IPS-18c (cell line): ENCODE measurements around the gene KIF26B.

Experiments
- H3K4me3 ChIP-seq: 2 replicates; pipeline ENCODE4 v1.7.0; 2013; ENCODE audit warnings: low read depth, mild to moderate bottlenecking, low read length, moderate library complexity; ENCODE audit not compliant: insufficient read depth
- H3K9me3 ChIP-seq: one replicate; pipeline ENCODE4 v1.6.1; 2013; ENCODE audit warnings: mild to moderate bottlenecking, low read length, moderate library complexity; ENCODE audit not compliant: control insufficient read depth, insufficient read depth

The KIF26B gene

GRCh38 chr1:245270972-245271371 is 116.2 kb downstream of the KIF26B start:
- no peaks in the 10 kb centered on the region for H3K9me3 ChIP-seq

GRCh38 chr1:245272676-245273075 is 117.9 kb downstream of the KIF26B start:
- Histone ChIP-seq H3K4me3 (no peak overlapping the region), H3K9me3 (peaks cover 3% of the 10 kb centered on the region)

More at GRCh38 chr1:245270972-245271371, 116.2 kb downstream of the KIF26B start:
- H3K4me3 ChIP-seq: no peak overlapping the region

DNA sequence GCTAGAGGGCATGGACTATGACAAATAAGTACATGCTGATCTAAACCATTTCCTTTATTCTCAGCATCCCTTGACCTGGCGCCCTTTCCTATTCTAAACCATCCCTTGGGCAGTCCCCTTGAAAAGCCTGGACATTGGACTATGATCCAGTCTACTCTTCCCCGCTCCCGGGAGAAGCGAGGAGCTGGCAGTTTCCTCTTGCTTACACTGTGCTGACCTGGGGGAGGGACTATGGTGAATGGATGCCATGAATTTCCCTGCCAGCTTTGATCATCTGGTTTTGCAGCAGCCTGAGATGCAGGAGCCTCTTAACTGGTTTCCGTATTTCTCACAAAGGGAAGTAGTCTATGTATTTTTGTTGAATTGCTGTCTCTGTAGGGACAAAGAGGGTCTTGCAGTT is 121.7 kb downstream of the KIF26B start:
- Histone ChIP-seq H3K9me3 (peaks cover 3% of the 10 kb centered on the region), H3K4me3 (no peak overlapping the region)

GRCh38 chr1:245277276-245277675 is 122.5 kb downstream of the KIF26B start:
- Histone ChIP-seq H3K9me3 (peaks cover 3% of the 10 kb centered on the region), H3K4me3 (no peak overlapping the region)

DNA sequence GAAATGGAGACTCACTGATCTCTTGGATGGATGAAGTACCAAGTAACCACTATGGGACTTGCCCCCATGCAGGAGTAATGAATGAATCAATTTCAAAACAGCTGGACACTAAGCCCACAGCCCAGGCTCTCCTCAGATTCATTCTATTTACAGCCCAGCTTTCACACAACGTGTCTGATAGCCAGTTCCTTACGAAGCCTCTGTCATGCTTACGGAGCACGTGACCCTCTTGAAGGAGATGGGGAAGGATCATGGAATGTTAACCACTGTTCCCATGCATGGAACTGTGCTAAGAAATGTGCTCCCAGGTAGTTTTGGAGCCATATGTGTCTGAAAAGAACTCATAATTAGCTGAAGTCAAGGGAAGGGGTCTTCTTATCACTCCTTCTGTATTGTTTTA is 124.1 kb downstream of the KIF26B start:
- peaks cover 7% of the 10 kb centered on the region for H3K9me3 ChIP-seq
- H3K4me3 ChIP-seq: no peak overlapping the region

DNA sequence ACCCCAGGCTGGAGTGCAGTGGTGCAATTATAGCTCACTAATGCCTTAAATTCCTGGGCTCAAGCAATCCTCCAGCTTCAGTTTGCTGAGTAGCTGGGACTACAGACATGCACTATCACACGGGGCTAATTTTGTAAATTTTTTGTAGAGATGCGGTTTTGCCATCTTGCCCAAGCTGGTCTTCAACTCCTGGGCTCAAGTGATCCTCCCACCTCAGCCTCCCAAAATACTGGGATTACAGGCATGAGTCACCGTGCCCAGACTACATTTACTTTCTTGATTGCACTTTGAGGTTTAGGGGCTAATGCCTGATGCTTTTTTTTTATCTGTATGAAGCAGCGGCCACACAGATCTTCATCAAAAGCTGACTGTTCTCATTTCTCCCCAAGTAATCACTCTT is 124.6 kb downstream of the KIF26B start:
- peaks cover 7% of the 10 kb centered on the region for H3K9me3 ChIP-seq
- no peak overlapping the region for H3K4me3 ChIP-seq

GRCh38 chr1:245283001-245283400 is 128.2 kb downstream of the KIF26B start:
- no peak overlapping the region for H3K4me3 ChIP-seq
- H3K9me3 ChIP-seq: peaks cover 3% of the 10 kb centered on the region

- H3K9me3 ChIP-seq: peaks cover 3% of the 10 kb centered on the region
- no peak overlapping the region for H3K4me3 ChIP-seq
Measured at GRCh38 chr1:245285168-245285567, 130.4 kb downstream of the KIF26B start.

DNA sequence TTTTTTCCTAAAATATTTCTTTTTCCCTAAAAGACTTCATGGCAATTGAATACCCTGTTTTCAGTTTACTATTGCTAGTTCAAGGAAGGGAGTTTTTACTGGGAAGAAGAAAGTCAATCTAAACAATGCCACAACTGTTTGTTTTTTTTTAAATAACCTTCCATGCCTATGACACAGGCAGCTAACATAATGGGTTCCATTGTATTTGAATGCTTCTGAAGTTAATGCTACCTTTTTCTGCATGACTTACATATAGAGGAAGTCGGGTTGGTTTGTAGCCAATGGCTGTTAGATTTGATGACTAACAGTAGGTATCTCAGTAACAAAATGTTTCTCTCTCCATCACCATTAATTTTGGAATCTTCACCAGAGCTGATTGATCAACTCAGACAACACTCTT is 134.0 kb downstream of the KIF26B start:
- no peak overlapping the region for H3K4me3 ChIP-seq
- H3K9me3 ChIP-seq: no peaks in the 10 kb centered on the region

DNA sequence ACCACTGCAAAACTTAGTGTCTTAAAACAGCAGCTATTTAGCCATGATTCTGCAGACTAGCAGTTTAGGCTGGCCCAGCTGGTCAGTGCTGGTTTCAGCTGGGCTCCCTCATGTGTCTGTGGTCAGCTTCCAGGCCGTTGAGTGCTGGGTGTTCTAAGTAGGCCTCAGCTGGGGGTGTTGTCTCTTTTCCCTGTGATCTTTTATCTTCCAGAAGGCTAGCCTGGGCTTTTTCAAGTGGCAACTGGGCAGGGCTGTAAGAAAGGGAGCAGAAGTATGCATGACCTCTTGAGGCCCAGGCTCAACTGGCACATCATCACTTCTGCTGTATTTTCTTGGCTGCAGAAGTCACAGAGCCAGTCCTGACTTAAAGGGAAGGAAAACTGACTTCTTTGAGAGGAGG is 136.1 kb downstream of the KIF26B start:
- no peaks in the 10 kb centered on the region for H3K9me3 ChIP-seq
- no peak overlapping the region for H3K4me3 ChIP-seq

- no peaks in the 10 kb centered on the region for H3K9me3 ChIP-seq
- no peak overlapping the region for H3K4me3 ChIP-seq
Measured at GRCh38 chr1:245291351-245291750, 136.6 kb downstream of the KIF26B start.

- Histone ChIP-seq H3K9me3 (no peaks in the 10 kb centered on the region), H3K4me3 (no peak overlapping the region)
Measured at GRCh38 chr1:245292141-245292540, 137.4 kb downstream of the KIF26B start.

GRCh38 chr1:245292553-245292952 is 137.8 kb downstream of the KIF26B start:
- H3K4me3 ChIP-seq: no peak overlapping the region
- H3K9me3 ChIP-seq: no peaks in the 10 kb centered on the region

DNA sequence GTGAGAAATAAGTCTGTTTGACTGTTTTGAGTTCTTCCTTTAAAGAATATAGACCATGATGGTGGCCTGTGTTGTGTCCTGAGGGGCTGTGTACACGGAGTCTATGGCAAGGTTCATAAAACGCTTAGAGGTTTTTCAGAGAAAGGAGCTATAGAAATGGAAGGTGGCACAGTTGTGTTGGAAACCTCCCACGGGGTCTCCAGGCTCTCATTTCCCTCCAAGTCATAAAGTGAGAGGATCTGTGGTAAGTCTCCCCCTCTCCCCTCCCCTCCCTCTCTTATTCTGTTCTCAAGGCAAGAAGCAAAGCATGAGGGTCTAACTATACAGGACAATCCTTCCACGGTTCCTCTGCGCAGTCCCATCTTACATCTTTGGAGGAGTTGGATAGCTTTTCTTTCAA is 139.2 kb downstream of the KIF26B start:
- Histone ChIP-seq H3K4me3 (no peak overlapping the region), H3K9me3 (no peaks in the 10 kb centered on the region)

GRCh38 chr1:245298781-245299180 is 144.0 kb downstream of the KIF26B start:
- Histone ChIP-seq H3K4me3 (no peak overlapping the region), H3K9me3 (no peaks in the 10 kb centered on the region)

- H3K9me3 ChIP-seq: no peaks in the 10 kb centered on the region
- H3K4me3 ChIP-seq: no peak overlapping the region
Measured at GRCh38 chr1:245301162-245301580, 146.4 kb downstream of the KIF26B start.

- Histone ChIP-seq H3K4me3 (no peak overlapping the region), H3K9me3 (no peaks in the 10 kb centered on the region)
Measured at GRCh38 chr1:245301921-245302320, 147.1 kb downstream of the KIF26B start.

- peaks cover 2% of the 10 kb centered on the region for H3K9me3 ChIP-seq
- no peak overlapping the region for H3K4me3 ChIP-seq
Measured at GRCh38 chr1:245304698-245305097, 149.9 kb downstream of the KIF26B start.

GRCh38 chr1:245306020-245306419 is 151.2 kb downstream of the KIF26B start:
- Histone ChIP-seq H3K9me3 (peaks cover 2% of the 10 kb centered on the region), H3K4me3 (no peak overlapping the region)
